ENCODE measurements around the gene TREX2.

- TF ChIP-seq CTCF (IDR thresholded peaks at IDR 0.05) (no peak), EZH2 (IDR thresholded peaks at IDR 0.05; ENCODE audit: borderline replicate concordance, insufficient read depth, low read depth, low read length, poor library complexity, severe bottlenecking) (no peak)
Observed at GRCh38 chrX:153494061-153494460, 48.2 kb upstream of the TREX2 start.
